ENCODE data around the gene HRCT1.
"Not testable (repeated sequence)": the region's sequence is repeated elsewhere in the genome, so short reads cannot be mapped to it uniquely, and the experiment has no call there.

HRCT1 gene

DNA sequence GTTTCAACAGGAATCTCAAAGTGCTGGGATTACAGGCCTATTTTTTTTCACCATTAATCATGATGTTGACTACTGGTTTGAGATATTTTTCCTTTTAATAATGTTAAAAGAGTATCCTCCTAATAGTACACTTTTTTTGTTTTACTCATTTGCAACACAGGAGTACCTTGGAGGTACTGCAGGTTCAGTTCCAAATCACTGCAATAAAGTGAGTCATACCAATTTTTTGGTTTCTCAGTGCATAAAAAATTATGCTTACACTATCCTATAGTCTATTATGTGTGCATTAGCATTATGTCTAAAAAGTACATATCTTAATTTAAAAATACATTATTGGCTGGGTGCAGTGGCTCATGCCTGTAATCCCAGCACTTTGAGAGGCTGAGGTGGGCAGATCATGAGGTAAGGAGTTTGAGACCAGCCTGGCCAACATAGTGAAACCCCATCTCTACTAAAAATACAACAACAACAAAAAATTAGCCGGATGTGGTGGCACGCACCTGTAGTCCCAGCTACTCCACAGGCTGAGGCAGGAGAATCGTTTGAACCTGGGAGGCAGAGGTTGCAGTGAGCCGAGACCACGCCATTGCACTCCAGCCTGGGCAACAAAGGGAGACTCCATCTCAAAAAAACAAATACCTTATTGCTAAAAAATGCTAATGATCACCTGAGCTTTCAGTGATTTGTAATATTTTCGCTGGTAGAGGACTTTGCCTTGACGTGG lies 8.5 kb upstream of the HRCT1 start:
- not testable (repeated sequence) for DNase-seq

- no peak for DNase-seq
These were observed 7.7 kb upstream of the HRCT1 start for GRCh38 chr9:35898337-35898736.

- DNase-seq = no peak
These were observed 7.0 kb upstream of the HRCT1 start for GRCh38 chr9:35899021-35899420.

- no peak for DNase-seq
These were observed 3.0 kb upstream of the HRCT1 start for GRCh38 chr9:35903049-35903448.

DNA sequence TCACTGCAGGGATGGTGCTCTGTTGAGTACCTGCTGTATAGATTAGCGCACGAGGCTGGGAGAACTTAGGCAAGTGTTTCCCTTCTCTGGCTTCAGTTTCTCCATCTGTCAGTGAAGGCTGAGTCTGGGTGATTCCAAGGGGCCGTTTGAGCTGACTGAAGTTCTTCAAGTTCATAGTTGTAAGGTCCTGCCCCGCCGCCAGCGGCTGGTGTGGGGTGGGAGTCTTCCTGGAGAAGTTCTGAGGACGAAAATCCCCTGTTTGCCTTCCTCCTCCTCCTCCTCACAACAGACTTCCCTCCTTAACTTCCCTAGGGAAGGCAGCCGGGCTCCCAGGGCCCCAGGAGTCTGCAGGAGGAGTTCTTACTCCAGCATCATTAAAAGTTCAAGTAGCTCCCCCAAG lies 1.7 kb upstream of the HRCT1 start:
- no peak for DNase-seq

- DNase-seq = no peak
These were observed 786 bp upstream of the HRCT1 start for GRCh38 chr9:35905051-35905781.

DNA sequence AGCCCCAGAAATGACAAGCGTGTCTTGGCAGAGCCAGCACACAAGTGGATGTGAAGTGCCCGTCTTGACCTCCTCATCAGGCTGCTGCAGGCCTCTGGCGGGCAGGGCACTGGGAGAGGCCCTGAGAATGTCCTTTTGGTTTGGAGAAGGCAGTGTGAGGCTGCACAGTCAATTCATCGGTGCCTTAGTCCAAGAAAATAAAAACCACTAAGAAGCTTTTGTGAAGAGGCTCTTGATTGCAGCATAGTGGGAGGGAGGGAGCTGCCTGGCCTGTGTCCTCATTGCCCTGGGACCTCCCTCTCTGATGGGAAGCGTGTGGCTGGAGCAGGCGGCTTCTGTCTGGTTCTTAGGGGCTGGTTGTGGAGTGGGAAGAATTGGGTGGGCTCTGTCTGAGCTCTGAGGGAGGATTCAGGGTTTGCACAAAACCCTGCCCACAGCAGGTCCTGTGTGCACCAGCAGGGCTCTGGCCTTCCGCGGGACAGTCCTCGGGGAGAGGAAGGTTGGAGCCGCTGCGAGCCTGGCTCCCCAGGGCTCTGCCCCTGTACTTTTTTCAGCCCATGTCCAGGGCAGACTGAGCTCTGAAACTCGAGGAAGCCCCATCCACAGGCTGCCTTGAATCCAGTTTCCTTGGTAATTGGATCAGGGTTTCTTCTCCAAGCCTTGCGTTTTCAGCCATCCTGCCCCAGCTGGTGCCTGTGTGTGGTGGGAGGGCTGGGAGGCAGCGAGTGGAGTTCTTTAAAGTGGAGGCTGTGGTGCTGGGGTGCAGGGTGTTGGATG lies 1.1 kb downstream of the HRCT1 start:
- no peak for DNase-seq

DNA sequence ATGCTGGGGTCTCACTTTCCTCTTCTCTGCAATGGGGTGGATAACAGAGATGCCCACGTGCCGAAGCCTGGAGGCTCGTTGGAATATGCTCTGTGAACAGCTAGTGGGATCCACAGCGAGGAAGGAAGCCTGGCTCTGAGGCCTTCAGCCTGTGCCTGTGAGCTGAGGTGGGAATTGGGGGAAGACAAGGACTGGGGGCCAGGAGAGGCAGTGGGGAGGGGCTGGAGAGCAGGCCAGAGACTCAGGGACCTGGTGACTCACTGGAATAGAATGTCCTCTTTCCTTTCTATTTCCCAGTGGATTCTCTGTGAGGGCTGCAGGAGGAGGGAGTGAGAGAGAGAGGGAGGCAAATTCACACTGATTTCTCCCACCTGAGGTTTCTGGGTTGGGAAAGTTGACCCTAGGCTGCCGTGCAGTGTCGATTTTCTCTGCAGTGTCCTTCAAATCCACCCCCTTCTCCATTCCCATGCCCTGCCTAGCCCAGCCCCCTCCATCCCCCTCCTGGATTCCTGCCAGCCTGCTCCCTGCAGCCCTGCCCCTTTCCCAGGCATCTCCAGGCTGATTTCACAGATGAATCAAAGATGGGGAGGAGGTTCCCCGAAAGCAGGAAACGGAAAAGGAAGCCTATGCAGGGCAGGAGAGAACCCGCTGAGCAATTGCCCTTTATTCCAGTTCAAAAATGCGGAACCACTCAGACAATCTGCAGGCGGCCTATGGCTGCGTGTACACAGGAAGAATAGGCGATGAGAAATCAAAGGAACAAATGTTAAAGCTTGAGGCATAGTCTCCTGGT lies 1.9 kb downstream of the HRCT1 start:
- no peak for DNase-seq

- no peak for DNase-seq
These were observed 2.6 kb downstream of the HRCT1 start for GRCh38 chr9:35908504-35909125.

DNA sequence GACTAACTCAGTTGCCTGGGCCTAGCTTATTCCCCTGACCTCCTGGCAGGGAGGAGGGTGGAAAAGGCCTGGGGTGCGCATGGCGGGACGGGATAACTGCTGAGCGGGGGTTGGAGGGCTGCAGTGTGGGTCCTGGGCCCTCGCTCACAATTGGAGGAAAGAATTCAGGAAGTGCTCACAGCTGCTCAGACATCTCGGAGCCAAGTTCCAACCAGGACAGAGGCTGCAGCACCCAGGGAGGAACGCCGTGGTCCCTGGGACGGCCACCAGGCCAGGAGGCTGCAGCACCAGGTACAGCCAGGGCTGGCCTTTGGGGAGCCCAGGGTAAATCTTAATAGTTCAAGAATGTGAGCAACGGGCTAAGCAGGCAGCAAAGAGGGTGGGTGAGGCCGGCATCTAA lies 3.3 kb downstream of the HRCT1 start, which contains the start of gene SPAAR:
Gene SPAAR, plus strand, starts transcription at position 217 of the 400 bp plus-strand sequence. CDS start 974 bp downstream, outside the sequence.
- no peak for DNase-seq

- no peak for DNase-seq
These were observed 3.9 kb downstream of the HRCT1 start for GRCh38 chr9:35909687-35910612.

DNA sequence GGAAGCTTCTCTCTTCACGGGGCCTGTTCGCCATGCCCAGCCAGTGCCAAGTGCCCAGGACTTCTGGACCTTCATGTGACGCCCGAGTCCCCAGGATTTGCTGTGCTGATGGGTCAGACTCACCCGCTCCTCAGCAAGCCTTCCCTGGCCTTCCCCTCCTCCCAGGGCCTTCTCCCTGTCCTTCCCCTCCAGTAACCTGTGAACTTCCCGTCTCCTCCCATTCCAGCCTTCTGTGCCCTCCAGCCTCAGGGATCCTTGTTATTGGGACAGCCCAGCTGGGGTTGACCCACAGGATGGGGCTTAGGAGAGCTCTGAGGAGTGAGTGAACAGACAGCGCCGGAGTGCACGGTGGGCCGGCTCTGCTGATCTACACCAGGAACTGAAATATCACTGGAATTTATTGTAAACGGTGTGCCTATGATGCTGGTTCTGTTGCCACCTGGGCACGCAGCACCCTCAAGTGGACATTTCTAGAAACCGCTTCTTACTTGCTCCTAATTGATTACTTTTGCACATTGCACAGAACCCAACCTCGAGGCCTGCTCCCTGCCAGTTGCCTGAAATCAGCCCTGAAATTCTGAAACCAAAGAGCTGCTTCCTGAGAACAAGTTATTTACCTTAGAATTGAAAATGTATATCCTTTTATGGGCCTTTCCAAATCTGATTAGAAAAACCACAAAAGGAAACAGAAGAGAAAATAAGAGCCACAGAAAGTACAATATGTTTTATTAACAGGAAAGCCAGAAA lies 4.8 kb downstream of the HRCT1 start:
- DNase-seq = peak; percentile 44

GRCh38 chr9:35911690-35912089 lies 5.7 kb downstream of the HRCT1 start:
- DNase-seq = no peak

- DNase-seq = no peak
These were observed 6.9 kb downstream of the HRCT1 start for GRCh38 chr9:35912791-35913400.

DNA sequence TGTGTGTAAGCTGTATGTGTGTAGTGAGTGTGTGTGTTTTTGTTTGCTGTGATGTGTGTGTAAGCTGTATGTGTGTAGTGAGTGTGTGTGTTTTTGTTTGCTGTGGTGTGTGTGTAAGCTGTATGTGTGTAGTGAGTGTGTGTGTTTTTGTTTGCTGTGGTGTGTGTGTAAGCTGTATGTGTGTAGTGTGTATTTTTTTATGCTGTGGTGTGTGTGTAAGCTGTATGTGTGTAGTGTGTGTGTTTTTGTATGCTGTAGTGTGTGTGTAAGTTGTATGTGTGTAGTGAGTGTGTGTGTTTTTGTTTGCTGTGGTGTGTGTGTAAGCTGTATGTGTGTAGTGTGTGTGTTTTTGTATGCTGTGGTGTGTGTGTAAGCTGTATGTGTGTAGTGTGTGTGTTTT lies 7.4 kb downstream of the HRCT1 start:
- not testable (repeated sequence) for DNase-seq

DNA sequence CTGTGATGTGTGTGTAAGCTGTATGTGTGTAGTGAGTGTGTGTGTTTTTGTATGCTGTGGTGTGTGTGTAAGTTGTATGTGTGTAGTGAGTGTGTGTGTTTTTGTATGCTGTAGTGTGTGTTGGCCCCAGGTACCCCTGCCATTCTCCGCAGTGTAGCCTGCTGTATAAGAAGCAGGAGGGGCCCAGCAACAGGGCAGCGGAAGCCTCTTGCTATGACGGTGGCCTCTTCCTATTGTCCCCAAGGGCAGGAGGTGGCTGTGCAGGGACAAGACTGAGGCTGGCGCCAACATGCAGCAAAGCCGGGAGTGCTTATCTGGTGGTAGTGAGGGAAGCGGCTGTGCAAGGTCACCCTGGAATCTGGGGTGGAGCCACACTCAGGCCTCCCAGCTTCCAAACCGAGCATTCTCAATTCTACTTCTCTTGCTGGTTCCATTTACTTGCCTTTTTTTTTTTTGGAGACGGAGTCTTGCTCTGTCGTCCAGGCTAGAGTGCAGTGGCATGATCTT lies 8.4 kb downstream of the HRCT1 start:
- no peak for DNase-seq

DNA sequence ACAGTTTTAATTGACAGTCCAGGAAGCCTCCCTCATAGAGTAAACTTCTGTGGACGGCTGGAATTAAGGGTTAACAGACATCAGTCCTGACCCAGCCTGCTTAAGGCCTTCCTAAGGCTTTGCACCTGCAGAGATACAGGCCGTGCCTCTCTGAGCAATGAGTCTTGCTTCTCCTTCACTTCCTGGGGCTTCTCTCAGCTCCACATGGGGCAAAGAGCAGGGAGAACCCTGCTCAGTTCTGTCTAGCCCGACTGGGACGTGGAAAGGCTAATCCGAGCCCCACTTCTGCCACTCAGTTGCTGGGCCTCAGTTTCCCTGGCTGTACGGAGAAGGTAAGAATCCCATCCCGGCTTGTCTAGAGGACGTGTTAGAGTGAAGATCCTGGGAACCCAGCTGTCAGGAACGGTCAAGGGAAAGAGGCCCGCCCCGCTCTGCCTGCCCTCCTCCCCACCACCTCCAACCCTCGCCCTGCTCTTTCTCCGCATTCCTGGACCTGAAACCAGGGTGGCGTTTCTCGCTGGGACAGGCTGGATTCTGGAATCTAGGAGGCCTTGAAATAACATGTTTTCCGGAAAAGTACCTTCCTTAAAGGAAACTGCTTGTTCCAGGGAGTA lies 9.8 kb downstream of the HRCT1 start:
- DNase-seq = no peak

DNA sequence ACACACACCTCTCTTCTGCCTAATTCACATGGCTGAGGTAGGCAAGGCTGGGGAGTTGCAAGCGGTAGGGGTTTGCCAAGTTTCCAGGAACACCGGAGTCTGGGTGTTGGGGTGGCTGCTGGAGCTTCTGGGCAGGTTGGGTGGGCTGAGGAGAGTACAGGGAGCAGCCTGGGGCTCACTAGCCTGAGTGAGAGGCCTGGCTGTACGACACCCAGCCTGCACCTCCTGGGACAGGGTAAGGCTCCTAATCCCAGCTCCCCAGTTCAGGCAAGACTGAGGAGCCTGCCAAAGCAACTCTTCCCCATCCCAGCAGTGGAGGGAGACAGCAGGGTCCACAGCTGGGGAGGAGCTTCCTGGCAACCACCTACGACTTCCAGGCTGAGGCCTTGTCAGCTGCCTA lies 11.3 kb downstream of the HRCT1 start:
- no peak for DNase-seq

DNA sequence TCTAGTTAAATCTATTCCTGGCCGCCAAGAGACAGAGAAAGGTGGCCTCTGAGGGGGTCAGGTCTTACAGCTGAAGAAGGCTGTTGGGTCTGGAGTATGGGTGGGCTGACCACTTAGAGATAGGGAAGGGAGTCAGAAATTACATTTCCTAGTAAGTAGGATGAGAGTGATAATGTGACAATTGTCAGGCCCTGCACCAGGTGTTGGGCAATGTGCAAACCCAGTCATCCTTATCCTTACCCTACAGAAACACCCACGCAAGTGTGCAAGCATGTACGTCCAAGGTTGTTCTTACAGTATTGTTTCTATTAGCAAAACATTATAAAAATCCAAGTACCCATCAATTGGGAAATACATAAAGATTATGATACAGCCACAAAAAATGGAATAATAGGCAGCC lies 12.8 kb downstream of the HRCT1 start:
- DNase-seq = no peak
